ENCODE measurements around the gene OR4C3.
A peak's percentile ranks its signal among the peaks of the same experiment; 100 is the strongest.
"Not testable (repeated sequence)": the region's sequence is repeated elsewhere in the genome, so short reads cannot be mapped to it uniquely, and the experiment has no call there.

The OR4C3 gene

GRCh38 chr11:48324620-48325019 is at the start of gene OR4C3:
OR4C3 (plus strand) TSS chr11:48324920; CDS start chr11:48325022, 102 bp downstream.
- DNase-seq (ENCODE audit: low spot score): not testable (repeated sequence)

GRCh38 chr11:48305923-48306322 is 18.8 kb upstream of the OR4C3 start, which contains the start of gene OR4S1:
OR4S1 (plus strand) TSS chr11:48306223; CDS start chr11:48306223, 0 bp downstream.
- DNase-seq (ENCODE audit: low spot score): no peak

- DNase-seq (ENCODE audit: low spot score): peak; percentile 57
These were observed 16.8 kb upstream of the OR4C3 start for GRCh38 chr11:48307760-48308386.

- DNase-seq (ENCODE audit: low spot score): not testable (repeated sequence)
These were observed 11.1 kb upstream of the OR4C3 start for GRCh38 chr11:48313590-48313989.

GRCh38 chr11:48319813-48320212 is 4.9 kb upstream of the OR4C3 start:
- not testable (repeated sequence) for DNase-seq (ENCODE audit: low spot score)

- no peak for DNase-seq (ENCODE audit: low spot score)
These were observed 16.7 kb downstream of the OR4C3 start for GRCh38 chr11:48341466-48341865.

- not testable (repeated sequence) for DNase-seq (ENCODE audit: low spot score)
These were observed 17.8 kb downstream of the OR4C3 start for GRCh38 chr11:48342505-48342904.

- not testable (repeated sequence) for DNase-seq (ENCODE audit: low spot score)
These were observed 21.6 kb downstream of the OR4C3 start for GRCh38 chr11:48346286-48346685.

- no peak for DNase-seq (ENCODE audit: low spot score)
These were observed 29.3 kb downstream of the OR4C3 start for GRCh38 chr11:48354013-48354412.

GRCh38 chr11:48354677-48355076 is 30.0 kb downstream of the OR4C3 start:
- DNase-seq (ENCODE audit: low spot score): no peak

- not testable (repeated sequence) for DNase-seq (ENCODE audit: low spot score)
These were observed 36.6 kb downstream of the OR4C3 start for GRCh38 chr11:48361289-48361688.

GRCh38 chr11:48366365-48366764 is 41.6 kb downstream of the OR4C3 start, which contains the start of gene OR4C5:
OR4C5 (minus strand) TSS chr11:48366465; CDS start chr11:48366465, 0 bp downstream.
- DNase-seq (ENCODE audit: low spot score): no peak

Data from kidney tubule cell (primary cell).